Measurements from ENCODE around the gene PCNT.
A peak's percentile ranks its signal among the peaks of the same experiment; 100 is the strongest.
"Not testable (repeated sequence)": the region's sequence is repeated elsewhere in the genome, so short reads cannot be mapped to it uniquely, and the experiment has no call there.

The PCNT gene

DNA sequence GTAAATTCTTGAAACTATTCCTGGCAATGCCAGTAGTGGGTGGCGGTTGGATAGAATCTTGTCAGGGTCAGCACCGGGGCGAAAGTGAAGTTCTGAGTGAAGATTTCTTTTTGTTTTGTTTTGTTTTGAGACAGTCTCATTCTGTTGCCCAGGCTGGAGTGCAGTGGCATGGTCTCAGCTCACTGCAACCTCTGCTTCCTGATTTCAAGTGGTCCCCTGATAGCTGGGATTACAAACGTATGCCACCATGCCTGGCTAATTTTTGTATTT, 33.3 kb downstream of the PCNT start:
- no peak for DNase-seq (ENCODE audit: low read depth in 3 of 3, low spot score in 1 of 3)

DNA sequence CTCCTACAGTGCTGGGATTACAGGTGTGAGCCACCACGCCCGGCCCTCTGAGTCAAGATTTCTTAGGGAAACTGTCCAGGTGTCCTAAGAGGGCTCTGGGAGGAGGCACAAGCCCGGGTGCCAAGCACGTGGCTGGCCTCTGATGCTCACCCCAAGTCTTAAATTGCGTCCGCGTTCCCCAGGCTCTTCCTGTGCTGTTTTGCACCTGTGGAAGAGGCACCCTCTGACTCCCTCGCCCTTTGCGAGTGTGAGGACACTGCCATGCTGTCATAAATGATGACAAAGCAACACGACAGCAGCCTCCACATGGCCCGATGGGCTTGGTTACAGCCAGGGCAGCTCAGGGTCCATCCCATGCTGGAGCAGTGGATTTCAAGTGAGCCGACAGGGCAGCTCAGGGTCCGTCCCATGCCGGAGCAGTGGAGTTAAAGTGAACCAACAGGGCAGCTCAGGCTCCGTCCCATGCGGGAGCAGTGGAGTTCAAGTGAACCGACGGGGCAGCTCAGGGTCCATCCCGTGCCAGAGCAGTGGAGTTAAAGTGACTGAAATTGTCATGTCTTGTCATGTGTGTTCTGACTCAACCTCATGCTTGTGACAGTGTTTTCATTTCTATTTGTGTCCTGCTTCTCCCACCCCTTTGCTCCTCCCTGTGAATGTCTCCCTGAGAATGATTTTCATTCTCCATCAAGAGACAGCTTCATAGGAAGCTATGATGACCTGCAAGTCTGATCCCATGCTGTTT, 33.9 kb downstream of the PCNT start:
- no peak for DNase-seq (ENCODE audit: low read depth in 3 of 3, low spot score in 1 of 3)

DNA sequence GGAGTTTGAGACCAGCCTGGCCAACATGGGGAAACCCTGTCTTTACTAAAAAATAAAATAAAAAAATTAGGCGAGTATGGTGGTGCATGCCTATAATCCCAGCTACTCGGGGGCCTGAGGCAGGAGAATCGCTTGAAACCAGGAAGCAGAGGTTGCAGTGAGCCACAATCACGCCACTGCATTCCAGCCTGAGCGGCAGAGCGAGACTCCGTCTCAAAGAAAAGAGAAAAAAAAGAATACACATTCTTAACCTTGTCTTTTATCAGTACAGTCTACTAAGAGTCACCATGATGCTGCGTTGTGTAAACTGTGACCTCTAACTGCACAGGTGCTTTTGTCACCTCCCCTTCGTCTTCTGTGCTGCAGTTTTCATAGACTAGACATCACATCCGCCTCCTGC, 37.2 kb downstream of the PCNT start:
- DNase-seq (ENCODE audit: low read depth in 3 of 3, low spot score in 1 of 3) = no peak

DNA sequence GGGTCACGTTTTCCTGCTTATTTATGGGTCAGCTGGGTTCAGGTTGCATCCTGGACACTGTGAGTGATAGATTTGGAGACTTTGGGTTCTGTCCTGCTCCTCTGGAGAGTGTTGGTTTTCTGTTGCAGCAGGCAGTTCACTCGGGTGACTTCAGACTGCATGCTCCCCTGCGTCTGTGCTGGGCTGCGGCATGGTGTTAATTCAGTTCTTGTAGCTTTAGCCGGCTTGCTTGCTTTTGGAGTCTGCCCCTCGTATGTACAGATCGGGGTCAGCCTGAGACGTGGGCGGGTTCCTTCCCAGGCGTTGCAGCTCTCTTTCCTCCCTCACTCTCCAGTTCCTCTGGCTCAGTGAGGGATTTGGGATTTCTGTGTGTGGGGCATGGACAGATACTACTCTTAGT, 38.0 kb downstream of the PCNT start:
- no peak for DNase-seq (ENCODE audit: low read depth in 3 of 3, low spot score in 1 of 3)

DNA sequence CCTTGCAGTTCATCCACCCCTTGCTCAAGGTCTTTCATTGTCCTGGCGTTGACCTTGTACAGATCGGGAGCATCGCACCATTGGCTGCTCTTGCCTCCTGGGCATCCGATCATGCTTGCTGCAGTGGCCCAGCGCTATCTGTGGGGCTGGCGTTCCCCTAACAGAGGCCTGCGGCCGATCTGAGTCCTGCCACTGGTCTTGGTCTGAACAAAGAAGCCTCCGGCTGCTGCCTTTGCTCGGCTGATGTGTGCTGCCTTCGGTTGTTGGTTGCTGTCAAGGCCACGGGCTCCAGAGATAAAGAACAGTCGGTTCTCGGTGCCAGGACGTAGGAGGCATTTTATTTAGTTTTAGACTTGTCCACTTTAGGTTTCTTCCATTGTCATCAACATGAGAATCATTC, 39.0 kb downstream of the PCNT start:
- no peak for DNase-seq (ENCODE audit: low read depth in 3 of 3, low spot score in 1 of 3)

DNA sequence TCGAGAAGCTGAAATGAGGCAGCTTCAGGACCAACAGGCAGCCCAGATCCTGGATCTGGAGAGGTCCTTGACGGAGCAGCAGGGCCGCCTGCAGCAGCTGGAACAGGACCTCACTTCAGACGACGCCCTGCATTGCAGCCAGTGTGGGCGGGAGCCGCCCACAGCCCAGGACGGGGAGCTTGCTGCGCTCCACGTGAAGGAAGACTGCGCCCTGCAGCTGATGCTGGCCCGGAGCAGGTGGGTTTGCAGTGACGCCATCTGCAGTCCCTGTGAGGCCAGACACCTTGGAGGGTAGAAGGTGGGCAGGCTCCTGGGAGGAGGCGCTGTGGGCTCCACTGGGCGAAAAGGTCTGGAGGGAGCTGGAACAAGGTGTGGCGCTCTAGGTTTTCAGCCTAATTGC, 39.7 kb downstream of the PCNT start:
- DNase-seq (ENCODE audit: low read depth in 3 of 3, low spot score in 1 of 3) = no peak

DNA sequence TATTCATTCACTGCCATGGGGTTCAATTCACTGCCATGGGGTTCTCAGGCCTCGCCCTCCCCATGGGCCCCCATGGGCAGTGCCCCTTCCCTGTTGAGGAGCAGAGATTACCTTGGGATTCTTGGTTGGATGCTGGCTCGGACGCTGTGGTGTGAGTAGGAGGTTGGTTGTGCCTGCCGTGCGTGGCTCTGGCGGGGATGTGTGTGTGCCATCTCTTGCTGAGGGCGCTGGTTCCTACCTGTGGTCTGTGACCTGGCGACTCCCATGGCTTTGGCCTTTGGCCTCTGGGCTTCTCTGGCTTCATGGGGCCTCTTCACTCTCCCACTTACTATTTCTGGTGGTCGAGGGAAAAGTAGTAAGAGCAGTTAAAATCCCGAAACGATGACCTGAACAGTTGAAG, 42.1 kb downstream of the PCNT start:
- no peak for DNase-seq (ENCODE audit: low read depth in 3 of 3, low spot score in 1 of 3)

DNA sequence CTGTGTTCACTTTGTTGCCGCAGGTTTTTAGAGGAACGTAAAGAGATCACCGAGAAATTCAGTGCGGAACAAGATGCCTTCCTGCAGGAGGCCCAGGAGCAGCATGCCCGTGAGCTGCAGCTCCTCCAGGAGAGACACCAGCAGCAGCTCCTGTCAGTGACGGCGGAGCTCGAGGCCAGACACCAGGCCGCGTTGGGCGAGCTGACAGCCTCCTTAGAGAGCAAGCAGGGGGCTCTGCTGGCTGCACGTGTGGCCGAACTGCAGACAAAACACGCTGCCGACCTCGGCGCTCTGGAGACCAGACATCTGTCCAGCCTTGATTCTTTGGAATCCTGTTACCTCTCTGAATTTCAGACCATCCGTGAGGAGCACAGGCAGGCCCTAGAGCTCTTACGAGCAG, 42.6 kb downstream of the PCNT start:
- no peak for DNase-seq (ENCODE audit: low read depth in 3 of 3, low spot score in 1 of 3)

DNA sequence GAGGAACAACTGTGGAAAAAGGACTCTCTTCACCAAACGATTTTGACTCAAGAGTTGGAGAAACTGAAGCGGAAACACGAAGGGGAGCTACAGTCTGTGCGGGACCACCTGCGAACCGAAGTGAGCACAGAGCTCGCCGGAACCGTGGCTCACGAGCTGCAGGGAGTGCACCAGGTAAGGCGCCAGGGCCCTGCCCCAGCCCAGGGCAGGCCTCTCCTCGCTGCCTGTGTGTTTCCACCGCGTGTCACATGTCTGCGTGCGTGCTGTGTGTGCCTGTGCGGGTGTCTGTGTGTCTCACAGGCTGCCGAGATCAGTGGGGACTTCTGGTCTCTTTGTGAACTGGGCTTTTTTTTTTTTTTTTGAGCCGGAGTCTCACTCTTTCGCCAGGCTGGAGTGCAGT, 43.0 kb downstream of the PCNT start:
- DNase-seq (ENCODE audit: low read depth in 3 of 3, low spot score in 1 of 3) = no peak

DNA sequence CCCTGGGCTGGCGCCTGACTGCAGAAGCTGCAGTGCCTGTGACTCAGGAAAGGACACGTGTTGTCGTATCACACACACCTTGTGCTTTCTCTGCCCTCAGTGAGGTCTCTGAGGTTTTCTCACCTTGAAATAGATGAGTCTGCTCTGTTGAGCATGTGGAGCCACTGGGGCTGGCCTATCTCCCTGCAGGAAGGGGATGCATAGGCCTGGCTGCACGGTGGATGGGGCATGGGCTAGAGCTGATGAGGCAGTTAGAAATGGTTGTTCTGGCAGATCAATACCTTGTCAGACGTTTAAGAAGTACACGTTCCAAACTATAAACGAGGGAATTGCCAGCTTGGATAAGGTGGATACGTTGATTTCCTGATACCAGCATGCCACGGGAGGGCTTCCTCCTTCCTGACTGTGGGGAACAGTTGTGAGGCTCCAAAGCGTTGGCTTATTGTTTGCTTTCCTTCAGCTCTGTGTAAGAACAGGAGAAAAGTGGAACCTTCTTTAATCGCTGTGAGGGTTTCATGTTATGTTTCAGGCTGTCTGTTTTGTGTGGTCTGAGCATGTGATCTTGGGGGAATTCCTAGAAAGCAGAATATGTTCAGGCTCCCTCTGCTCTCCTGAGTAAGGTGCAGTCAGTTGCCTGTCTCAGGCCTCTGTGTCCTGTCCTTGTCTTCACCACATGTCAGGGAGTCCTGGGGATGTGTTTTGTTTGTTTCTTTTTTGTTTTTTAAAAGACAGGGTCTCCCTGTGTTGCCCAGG, 44.8 kb downstream of the PCNT start:
- peak in 1 of 3 donors; percentile 4 for DNase-seq (ENCODE audit: low read depth in 3 of 3, low spot score in 1 of 3)

DNA sequence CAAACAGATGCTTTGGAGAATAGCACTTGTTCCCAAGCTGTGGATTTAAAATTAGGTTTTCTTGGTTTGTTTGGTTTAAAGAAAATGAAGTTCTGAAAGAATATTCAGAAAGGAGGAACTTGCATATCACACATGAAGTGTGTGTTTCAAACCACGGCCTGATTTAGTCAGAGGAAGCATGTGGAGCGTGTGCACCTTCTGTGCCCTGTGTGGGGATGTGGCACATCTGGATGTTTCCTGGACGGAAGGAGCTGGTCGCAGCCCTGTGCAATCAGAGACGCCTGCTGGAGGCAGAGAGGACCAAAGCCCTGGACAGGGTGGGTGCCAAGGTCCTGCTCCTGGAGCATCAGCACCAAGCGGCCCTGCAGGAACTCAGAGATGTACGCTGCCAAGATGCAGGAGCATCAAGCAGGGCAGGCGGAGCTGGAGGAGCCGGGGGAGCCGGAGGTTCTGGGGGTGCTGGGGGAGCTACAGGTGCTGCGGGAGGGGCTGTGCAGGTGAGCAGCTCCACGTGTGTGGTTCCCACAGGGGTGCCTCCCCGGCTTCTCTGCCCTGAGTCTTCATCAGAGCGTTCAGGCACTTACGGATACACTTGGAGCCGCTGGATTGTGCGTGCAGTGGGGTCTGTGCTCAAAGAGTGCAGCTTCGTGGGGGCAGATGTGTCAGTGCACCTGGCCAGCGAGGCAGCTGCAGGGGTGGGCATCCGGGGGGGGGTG, 45.7 kb downstream of the PCNT start:
- DNase-seq (ENCODE audit: low read depth in 3 of 3, low spot score in 1 of 3) = no peak

DNA sequence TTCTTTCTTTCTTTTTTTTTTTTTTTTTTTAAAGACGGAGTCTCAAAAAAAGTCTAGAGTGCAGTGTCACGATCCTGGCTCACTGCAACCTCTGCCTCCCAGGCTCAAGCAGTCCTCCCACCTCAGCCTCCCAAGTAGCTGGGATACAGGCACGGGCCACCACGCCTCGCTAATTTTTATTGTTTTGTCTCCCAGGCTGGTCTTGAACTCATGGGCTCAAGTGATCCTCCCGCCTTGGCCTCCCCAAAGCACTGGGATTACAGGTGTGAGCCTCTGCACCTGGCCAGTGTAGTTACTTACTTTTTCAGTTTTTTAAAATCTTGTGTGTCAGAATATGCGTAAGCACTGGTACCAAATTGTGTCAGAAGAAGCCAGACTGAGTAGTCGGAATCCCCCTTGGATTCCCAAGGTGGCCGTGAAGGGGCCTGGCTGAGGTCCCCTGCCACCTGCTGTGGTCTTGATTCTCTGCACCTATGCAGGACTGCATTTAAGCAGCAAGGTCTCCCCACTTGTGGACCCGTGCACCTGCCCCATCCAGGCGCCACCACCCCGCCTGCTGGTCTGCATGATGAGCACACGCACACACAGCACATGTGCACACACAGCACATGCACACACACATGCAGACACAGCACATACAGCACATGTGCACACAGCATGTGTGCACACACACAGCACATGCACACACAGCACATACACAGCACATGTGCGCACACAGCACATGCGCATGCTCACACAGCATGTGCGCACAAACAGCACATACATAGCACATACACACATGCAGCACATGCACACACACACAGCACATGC, 47.5 kb downstream of the PCNT start:
- no peak for DNase-seq (ENCODE audit: low read depth in 3 of 3, low spot score in 1 of 3)

DNA sequence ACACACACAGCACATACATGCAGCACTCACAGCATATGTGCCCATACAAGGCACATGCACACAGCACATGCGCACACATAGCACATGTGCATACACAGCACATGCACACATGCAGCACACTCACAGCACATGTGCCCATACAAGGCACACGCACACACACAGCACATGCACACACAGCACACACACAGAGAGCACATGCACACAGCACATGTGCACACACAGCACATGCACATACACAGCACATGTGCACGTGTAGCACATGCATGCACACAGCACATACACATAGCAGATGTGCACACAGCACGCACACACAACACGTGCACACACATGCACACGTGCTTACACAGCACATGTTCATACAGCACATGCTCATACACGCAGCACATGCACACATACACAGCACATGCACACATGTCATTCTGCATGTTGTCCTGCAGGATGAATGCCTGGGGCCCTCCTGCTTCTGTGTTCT, 48.1 kb downstream of the PCNT start:
- no peak for DNase-seq (ENCODE audit: low read depth in 3 of 3, low spot score in 1 of 3)

DNA sequence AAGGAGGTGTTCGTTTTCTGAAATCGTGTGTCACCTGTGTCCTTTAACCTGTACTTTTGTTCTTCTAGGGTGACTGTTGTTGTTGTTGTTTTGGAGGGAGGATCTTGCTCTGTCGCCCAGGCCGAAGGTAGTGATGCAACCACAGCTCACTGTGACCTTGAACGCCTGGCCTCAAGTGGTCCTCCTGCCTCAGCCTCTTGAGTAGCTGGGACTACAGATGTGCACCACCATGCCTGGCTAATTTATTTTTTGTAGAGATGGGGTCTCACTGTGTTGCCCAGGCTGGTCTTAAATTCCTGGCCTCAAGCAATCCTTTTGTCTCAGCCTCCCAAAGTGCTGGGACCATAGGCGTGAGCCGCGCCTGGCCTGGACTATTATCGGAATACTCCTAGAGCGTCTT, 49.0 kb downstream of the PCNT start:
- DNase-seq (ENCODE audit: low read depth in 3 of 3, low spot score in 1 of 3) = not testable (repeated sequence)

DNA sequence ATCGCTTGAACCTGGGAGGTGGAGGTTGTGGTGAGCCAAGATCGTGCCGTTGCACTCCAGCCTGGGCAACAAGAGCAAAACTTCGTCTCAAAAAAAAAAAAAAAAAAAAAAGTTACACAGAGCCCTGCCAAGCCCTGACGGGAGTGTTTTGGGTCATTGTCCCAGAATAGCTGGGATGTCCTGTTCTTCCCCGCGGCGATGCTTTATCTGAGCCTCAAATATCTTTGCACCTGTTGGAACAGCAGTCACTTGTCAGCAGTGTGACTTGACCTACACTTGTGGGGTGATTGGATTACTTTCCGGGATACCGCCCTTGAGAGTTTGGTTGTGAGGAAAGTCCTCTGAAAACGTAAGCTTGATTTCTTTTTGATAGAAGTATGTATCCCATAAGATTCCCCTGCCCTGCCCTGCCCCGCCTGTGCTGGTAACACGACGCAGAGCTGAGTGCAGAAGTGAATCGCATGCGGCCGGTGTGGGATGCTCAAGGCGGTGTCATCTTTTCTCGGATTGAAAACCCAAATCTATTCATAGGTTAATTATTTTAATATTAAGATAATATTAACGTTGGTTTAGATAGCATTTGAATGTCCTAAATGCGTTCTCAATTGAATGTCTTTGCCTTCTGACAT, 50.9 kb downstream of the PCNT start:
- no peak for DNase-seq (ENCODE audit: low read depth in 3 of 3, low spot score in 1 of 3)

DNA sequence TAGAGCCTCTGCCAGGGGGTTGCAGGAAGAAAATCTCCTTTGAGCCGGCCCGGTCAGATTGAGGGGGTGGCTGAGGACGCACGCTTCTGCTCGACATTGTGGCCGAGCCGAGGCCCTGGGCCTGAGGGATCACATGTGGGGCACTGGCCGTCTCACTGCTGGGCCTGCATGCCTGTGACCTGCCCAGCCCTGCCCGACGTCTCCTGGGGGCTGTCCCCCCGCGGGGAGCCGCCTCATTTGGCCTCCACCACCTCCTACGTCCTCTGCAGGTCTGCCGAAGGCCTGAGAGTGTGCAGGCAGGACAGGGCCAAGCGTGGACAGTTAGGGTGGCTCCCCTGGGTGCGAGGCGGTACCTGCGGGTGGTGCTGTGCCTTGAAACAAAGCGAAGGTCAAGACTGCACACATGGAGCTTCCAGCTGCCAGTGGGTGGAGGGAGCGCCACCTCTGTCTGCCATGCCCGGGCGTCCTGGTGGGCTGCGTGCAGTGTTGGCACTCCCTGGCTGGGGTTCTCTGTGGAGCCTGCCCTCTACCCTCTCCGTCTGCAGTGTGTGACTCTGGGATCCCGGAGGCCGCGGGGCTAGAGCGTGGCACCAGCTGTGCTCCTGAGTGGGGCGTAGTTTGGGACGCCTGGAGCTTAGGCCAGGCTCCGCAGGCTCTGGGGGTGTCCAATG, 51.7 kb downstream of the PCNT start:
- no peak for DNase-seq (ENCODE audit: low read depth in 3 of 3, low spot score in 1 of 3)

DNA sequence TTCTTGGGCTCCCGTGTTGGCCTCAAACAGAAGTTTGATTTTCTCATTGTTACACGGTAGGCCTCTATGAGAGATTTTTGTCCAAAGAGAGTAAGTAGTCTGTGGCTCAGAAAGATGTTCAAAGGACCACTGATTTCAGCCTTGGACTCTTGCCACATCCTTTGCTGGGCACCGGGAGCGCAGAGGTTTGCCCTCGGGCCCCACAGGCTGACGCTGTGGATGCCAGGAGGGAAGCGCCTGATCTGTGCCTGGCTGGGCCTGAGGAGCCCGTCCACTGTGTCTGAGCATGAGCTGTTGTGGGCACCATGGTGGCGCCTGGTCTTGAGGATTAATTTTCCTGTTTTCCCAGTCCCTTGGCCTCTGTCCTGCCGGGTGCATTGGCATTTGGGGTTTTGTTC, 52.3 kb downstream of the PCNT start:
- DNase-seq (ENCODE audit: low read depth in 3 of 3, low spot score in 1 of 3) = no peak

DNA sequence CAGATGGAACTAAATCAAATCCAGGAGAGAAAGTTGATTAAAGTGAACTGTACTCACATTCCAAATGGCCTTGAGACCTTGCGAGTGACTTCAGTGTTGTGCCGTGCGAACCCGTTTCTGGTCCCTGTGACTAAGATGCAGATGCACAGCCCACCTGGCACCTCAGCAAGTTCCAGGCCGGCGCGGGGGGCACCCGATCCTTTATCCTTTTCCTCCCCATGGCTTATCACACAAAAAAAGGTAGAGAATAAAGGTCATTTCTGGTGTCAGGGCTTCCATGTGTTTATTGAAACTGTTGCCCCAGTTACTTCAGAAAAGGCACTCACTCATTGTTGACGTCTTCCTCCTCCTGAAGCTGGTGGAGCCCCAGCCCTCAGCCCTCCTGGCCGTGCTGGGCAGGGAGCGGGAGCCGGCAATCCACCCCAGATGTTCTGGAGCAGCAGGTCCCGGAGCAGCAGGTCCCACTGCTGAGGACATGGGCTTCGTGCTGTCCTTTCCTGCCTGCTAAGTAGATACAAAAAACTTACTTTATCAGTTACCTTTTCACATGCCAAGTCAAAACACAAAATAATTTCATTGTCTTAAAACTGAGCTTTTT, 53.0 kb downstream of the PCNT start:
- DNase-seq (ENCODE audit: low read depth in 3 of 3, low spot score in 1 of 3) = no peak

DNA sequence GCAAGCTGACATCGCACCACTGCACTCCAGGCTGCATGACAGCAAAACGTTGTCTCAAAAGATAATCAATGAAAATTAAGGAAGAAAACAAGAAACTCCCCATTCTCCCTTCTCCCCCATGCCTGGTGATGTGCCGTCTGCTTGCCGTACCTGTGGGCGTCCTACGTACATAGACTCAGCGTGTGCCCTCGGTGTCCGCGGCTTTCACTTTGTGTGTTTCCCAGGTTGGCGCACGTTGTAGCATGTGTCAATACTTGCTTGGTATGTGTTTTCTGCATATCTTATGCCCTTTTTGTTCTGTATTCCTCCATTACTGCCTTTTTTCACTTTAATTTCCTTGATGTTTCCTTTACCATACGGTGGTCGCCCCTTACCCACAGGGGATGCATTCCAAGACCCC, 53.8 kb downstream of the PCNT start:
- no peak for DNase-seq (ENCODE audit: low read depth in 3 of 3, low spot score in 1 of 3)

DNA sequence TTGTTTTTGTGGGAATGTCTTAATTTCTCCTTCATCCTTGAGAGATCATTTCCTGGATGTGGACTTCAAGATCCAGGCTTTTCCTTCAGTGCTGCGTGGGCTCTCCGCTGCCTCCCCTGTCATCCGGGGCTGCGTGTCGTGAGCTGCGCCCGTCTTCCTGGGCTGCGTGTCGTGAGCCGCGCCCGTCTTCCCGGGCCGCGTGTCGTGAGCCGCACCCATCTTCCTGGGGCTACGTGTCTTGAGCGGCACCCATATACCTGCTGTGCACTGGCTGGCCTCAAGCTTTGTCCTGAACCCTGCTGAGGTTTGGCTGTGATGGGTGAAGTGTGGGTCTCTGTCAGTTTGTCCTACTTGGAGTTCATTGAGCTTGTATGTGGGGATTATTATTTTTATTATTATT, 55.1 kb downstream of the PCNT start:
- no peak for DNase-seq (ENCODE audit: low read depth in 3 of 3, low spot score in 1 of 3)

All from stimulated activated CD4-positive, alpha-beta T cell treated with anti-CD3 and anti-CD28 coated beads, TNF-alpha, amount 100 ng/mL, for 1 hour (primary cell).